C4-2B (cell line): ENCODE measurements around the gene STRIP2.

Source experiments
- ZFX ChIP-seq: fragments of 450-650 bp; IDR thresholded peaks from 2 replicates; pipeline ENCODE4 v1.6.1; 2017
- TF ChIP-seq, protein P1 (sequence below): fragments of 450-650 bp; conservative IDR thresholded peaks from 2 replicates; pipeline ENCODE4 v1.5.1; 2017; ENCODE audit warnings: mild to moderate bottlenecking

DNA sequence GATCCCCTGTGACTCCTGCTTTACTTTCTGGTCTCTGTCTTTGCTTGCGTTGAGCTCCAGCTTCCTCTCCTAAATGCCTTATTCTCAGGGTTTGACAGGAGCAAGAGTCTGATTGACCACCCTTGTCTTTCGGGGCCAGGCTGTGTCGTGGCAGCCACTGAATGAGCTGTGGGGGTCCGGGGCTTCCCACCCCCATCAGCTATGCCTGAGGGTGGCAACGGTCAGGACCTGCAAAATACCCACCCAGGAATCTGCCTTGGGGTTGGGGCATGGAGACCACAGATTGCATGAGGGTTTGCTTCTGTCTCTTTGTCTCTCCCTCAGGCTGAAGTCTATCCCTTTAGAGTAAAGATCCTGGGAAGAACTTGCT, 88.7 kb downstream of the STRIP2 start:
- TF ChIP-seq, protein P1, sequence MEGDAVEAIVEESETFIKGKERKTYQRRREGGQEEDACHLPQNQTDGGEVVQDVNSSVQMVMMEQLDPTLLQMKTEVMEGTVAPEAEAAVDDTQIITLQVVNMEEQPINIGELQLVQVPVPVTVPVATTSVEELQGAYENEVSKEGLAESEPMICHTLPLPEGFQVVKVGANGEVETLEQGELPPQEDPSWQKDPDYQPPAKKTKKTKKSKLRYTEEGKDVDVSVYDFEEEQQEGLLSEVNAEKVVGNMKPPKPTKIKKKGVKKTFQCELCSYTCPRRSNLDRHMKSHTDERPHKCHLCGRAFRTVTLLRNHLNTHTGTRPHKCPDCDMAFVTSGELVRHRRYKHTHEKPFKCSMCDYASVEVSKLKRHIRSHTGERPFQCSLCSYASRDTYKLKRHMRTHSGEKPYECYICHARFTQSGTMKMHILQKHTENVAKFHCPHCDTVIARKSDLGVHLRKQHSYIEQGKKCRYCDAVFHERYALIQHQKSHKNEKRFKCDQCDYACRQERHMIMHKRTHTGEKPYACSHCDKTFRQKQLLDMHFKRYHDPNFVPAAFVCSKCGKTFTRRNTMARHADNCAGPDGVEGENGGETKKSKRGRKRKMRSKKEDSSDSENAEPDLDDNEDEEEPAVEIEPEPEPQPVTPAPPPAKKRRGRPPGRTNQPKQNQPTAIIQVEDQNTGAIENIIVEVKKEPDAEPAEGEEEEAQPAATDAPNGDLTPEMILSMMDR = no peak
- TF ChIP-seq ZFX = no peak
